Epithelial cell of esophagus (primary cell): ENCODE results near the gene SCN8A.
"Not testable (repeated sequence)": the region's sequence is repeated elsewhere in the genome, so short reads cannot be mapped to it uniquely, and the experiment has no call there.

ENCODE experiments used
- DNase-seq: peaks from one replicate; pipeline ENCODE4 v3.0.0; 2010; ENCODE audit warnings: low read depth
- H3K4me3 ChIP-seq: 2 replicates; pipeline ENCODE4 v1.5.1; 2011; ENCODE audit warnings: mild to moderate bottlenecking, low read length, control low read depth
- CTCF ChIP-seq: IDR thresholded peaks from 2 replicates; pipeline ENCODE4 v1.5.1; 2011; ENCODE audit warnings: low read depth, mild to moderate bottlenecking, low read length, control low read depth, inconsistent platforms; ENCODE audit not compliant: insufficient read depth; ENCODE audit errors: missing control alignments

SCN8A gene

GRCh38 chr12:51591016-51591901 is at the start of gene SCN8A:
Gene SCN8A (plus strand): TSS chr12:51591233. CDS start chr12:51662818, 71,585 bp downstream.
- TF ChIP-seq CTCF, result no peak
- DNase-seq, result peak; percentile 3
- H3K4me3 ChIP-seq, result no peak within 1 kb of the TSS

GRCh38 chr12:51546097-51546496 is 44.9 kb upstream of the SCN8A start:
- H3K4me3 ChIP-seq, result no peak overlapping the region
- TF ChIP-seq CTCF, result no peak
- DNase-seq, result no peak

- H3K4me3 ChIP-seq, result no peak overlapping the region
- no peak for TF ChIP-seq CTCF
- no peak for DNase-seq
These were observed 43.4 kb upstream of the SCN8A start for GRCh38 chr12:51547606-51548005.

- DNase-seq, result no peak
- H3K4me3 ChIP-seq, result no peak overlapping the region
- TF ChIP-seq CTCF, result no peak
These were observed 42.8 kb upstream of the SCN8A start for GRCh38 chr12:51548241-51548640.

GRCh38 chr12:51549637-51550036 is 41.4 kb upstream of the SCN8A start:
- DNase-seq, result no peak
- no peak for TF ChIP-seq CTCF
- H3K4me3 ChIP-seq, result no peak overlapping the region

- H3K4me3 ChIP-seq, DNase-seq: not testable (repeated sequence)
These were observed 22.6 kb upstream of the SCN8A start for GRCh38 chr12:51568271-51569032.

GRCh38 chr12:51579321-51579850 is 11.6 kb upstream of the SCN8A start:
- no peak for TF ChIP-seq CTCF
- no peak overlapping the region for H3K4me3 ChIP-seq
- DNase-seq, result no peak
